Measurements from ENCODE around the gene B4GALNT2. TPM values are rescaled to one million over a fixed set of nuclear protein-coding genes. Genes with fewer than 3 reads are reported as not detected.
"Not testable (repeated sequence)": the region's sequence is repeated elsewhere in the genome, so short reads cannot be mapped to it uniquely, and the experiment has no call there.

The B4GALNT2 gene
- total and polyA plus RNA-seq, 2 of the 8 experiments (the other 6 are each of a cell fraction or from before 2014, with no cell fraction given), result not detected

- POLR2A ChIA-PET (ENCODE audit: partially characterized antibody); H3K27me3 ChIP-seq (replicated peaks in 1 of 4; ENCODE audit: control insufficient read depth in 3 of 4, extremely low read depth in 1 of 4, insufficient read depth in 3 of 4, low read length in 3 of 4); H4K5ac ChIP-seq (ENCODE audit: insufficient read length, low read depth, low read length); H3K9ac ChIP-seq (replicated peaks in 1 of 4; ENCODE audit: extremely low read depth in 1 of 4, low read depth in 3 of 4, low read length in 3 of 4); H2BK15ac ChIP-seq (ENCODE audit: low read length); FAIRE-seq; DNase-seq (ENCODE audit: low read depth in 1 of 2, low spot score in 2 of 2); H3K56ac ChIP-seq (replicated peaks; ENCODE audit: insufficient read length, low read depth, low read length); H3K79me1 ChIP-seq (ENCODE audit: low read depth, low read length); H4K91ac ChIP-seq (replicated peaks; ENCODE audit: insufficient read length, low read length); H3K36me3 ChIP-seq (ENCODE audit: control insufficient read depth in 2 of 4, insufficient read depth in 4 of 4, low read length in 3 of 4); H3K4ac ChIP-seq (replicated peaks; ENCODE audit: insufficient read length, low read depth, low read length); H3K23me2 ChIP-seq (ENCODE audit: low read depth, low read length); H2BK12ac ChIP-seq (ENCODE audit: low read depth, low read length); H3K4me3 ChIP-seq (ENCODE audit: extremely low read depth in 1 of 4, insufficient read depth in 2 of 4, low read depth in 3 of 4, low read length in 4 of 4); H3K9me3 ChIP-seq (ENCODE audit: insufficient read depth in 2 of 2, low read depth in 1 of 2, low read length in 1 of 2); H2BK20ac ChIP-seq (ENCODE audit: low read length); H2BK120ac ChIP-seq (replicated peaks; ENCODE audit: low read depth, low read length); H4K20me1 ChIP-seq (replicated peaks in 1 of 2; ENCODE audit: control insufficient read depth in 1 of 2, insufficient read depth in 2 of 2, low read length in 2 of 2); H3K18ac ChIP-seq (ENCODE audit: extremely low read depth, low read length); H3K79me2 ChIP-seq (ENCODE audit: control insufficient read depth in 1 of 2, insufficient read depth in 2 of 2, low read length in 2 of 2); H3K14ac ChIP-seq (ENCODE audit: insufficient read length); H4K8ac ChIP-seq (ENCODE audit: extremely low read depth, insufficient read depth, low read length); H2AK5ac ChIP-seq (ENCODE audit: low read depth, low read length); H2BK5ac ChIP-seq (ENCODE audit: low read depth, low read length); H3K4me2 ChIP-seq (ENCODE audit: insufficient read depth in 1 of 2, low read depth in 2 of 2, low read length in 2 of 2); H2AFZ ChIP-seq (ENCODE audit: low read length); H3K23ac ChIP-seq (ENCODE audit: insufficient read length); H3K27ac ChIP-seq (ENCODE audit: low read depth, low read length); H3K4me1 ChIP-seq (replicated peaks in 1 of 4; ENCODE audit: control insufficient read depth in 3 of 4, insufficient read depth in 4 of 4, low read length in 3 of 4): not testable (repeated sequence)
- CTCF ChIA-PET (ENCODE audit: partially characterized antibody), result interaction anchor here (1.4 kb wide), 1 partner anchor 79 kb away, joined by 4 read pairs; no protein-coding TSS in a partner anchor
- WGBS, 2 experiments (ENCODE audit: extremely low coverage in 1 of 2, insufficient coverage in 1 of 2, insufficient read length in 1 of 2, insufficient replicate concordance in 2 of 2, low coverage in 1 of 2, low lambda C conversion rate in 2 of 2, missing lambda C conversion rate in 1 of 2), result 96% methylated on average over 3 of the region's 3 CpGs; no CpG with 5 or more reads in 1 of the 2 experiments
Measured at GRCh38 chr17:49145654-49146053, 13.1 kb downstream of the B4GALNT2 start.
